Colonic mucosa (tissue), 4 donors: ENCODE data around the gene STARD4. TPM values are rescaled to one million over a fixed set of nuclear protein-coding genes. Genes with fewer than 3 reads are reported as not detected.
A peak's percentile ranks its signal among the peaks of the same experiment; 100 is the strongest.

Experiments used
- DNase-seq: peaks from one replicate; pipeline ENCODE4 v3.0.0-alpha.2; 2020
- H3K27ac ChIP-seq: fragments of 200-600 bp; one replicate; pipeline ENCODE4 v1.8.0; 2021
- H3K27me3 ChIP-seq: fragments of 200-600 bp; one replicate; pipeline ENCODE4 v1.8.0; 2021
- H3K36me3 ChIP-seq: fragments of 200-600 bp; one replicate; pipeline ENCODE4 v1.8.0; 2021
- H3K4me1 ChIP-seq: fragments of 200-600 bp; one replicate; pipeline ENCODE4 v1.8.0; 2021; ENCODE audit warnings: mild to moderate bottlenecking
- H3K4me3 ChIP-seq: fragments of 200-600 bp; one replicate; pipeline ENCODE4 v1.8.0; 2021
- H3K9ac ChIP-seq, 2 donors: one replicate each; pipeline ENCODE4 v1.7.0; 2013; ENCODE audit warnings: control low read depth in 2 of 2, low read depth in 2 of 2, low read length in 2 of 2
- H3K9me3 ChIP-seq: fragments of 200-600 bp; one replicate; pipeline ENCODE4 v1.8.0; 2021
- CTCF ChIP-seq: fragments of 200-600 bp; IDR thresholded peaks from one replicate; pipeline ENCODE4 v1.8.0; 2022; ENCODE audit warnings: antibody characterized with exemption, mild to moderate bottlenecking
- intact Hi-C: fragments of 100-400 bp; cut with DNase I; formaldehyde crosslinking; loops from one replicate; pipeline ENCODE4 v1.14.1; 2022
- total RNA-seq, 2 donors: library from RNA; stranded (reverse); fragmentation: NEBNext Ultra II Directional in 1 of 2; extraction: Animal tissue kit (Norgen Biotek cat#: 25700) in 1 of 2; gene quantifications; one replicate each; pipeline ENCODE4 v1.2.1, GENCODE V29; 2021
- donor health status: healthy.
- donor health status: DM: no; HTN: no; CAD: no.
- donor health status: DM: no; HTN: no; CAD: no.

Gene STARD4
- total RNA-seq, 2 donors from 2014 or later: 29.0 to 90.0 TPM

- TF ChIP-seq CTCF: no peak
- Histone ChIP-seq H3K27ac (no peak overlapping the region), H3K4me1 (no peaks in the 10 kb centered on the region), H3K27me3 (no peaks in the 10 kb centered on the region), H3K9me3 (no peaks in the 10 kb centered on the region), H3K4me3 (no peak overlapping the region), H3K9ac (no peak overlapping the region), H3K36me3 (no peaks in the 10 kb centered on the region)
- intact Hi-C loops: no loop called here
- DNase-seq: no peak
Measured at GRCh38 chr5:111520908-111521307, 8.6 kb upstream of the STARD4 start.

GRCh38 chr5:111518777-111519176 lies 6.4 kb upstream of the STARD4 start:
- intact Hi-C loops: no loop called here

GRCh38 chr5:111517853-111518501 lies 5.6 kb upstream of the STARD4 start:
- DNase-seq: no peak
- intact Hi-C loops: no loop called here
- H3K27ac ChIP-seq: no peak overlapping the region
- H3K9ac ChIP-seq: no peak overlapping the region
- H3K4me1 ChIP-seq: no peaks in the 10 kb centered on the region
- H3K9me3 ChIP-seq: no peaks in the 10 kb centered on the region
- H3K4me3 ChIP-seq: no peak overlapping the region
- TF ChIP-seq CTCF: no peak
- no peaks in the 10 kb centered on the region for H3K36me3 ChIP-seq
- H3K27me3 ChIP-seq: no peaks in the 10 kb centered on the region

More at GRCh38 chr5:111518777-111519176, 6.4 kb upstream of the STARD4 start:
- Histone ChIP-seq H3K36me3 (no peaks in the 10 kb centered on the region), H3K9ac (no peak overlapping the region), H3K4me3 (no peak overlapping the region), H3K4me1 (no peaks in the 10 kb centered on the region), H3K9me3 (no peaks in the 10 kb centered on the region), H3K27me3 (no peaks in the 10 kb centered on the region), H3K27ac (no peak overlapping the region)
- no peak for DNase-seq
- TF ChIP-seq CTCF: no peak

- Histone ChIP-seq H3K36me3 (no peaks in the 10 kb centered on the region), H3K4me1 (no peaks in the 10 kb centered on the region), H3K27me3 (no peaks in the 10 kb centered on the region), H3K4me3 (no peak overlapping the region), H3K9ac (no peak overlapping the region), H3K9me3 (no peaks in the 10 kb centered on the region), H3K27ac (no peak overlapping the region)
- TF ChIP-seq CTCF: no peak
- DNase-seq: no peak
- intact Hi-C loops: no loop called here
Measured at GRCh38 chr5:111514087-111514486, 1.8 kb upstream of the STARD4 start.

- no peak for TF ChIP-seq CTCF
- intact Hi-C loops: no loop called here
- Histone ChIP-seq H3K36me3 (no peaks in the 10 kb centered on the region), H3K4me1 (no peaks in the 10 kb centered on the region), H3K4me3 (peak overlapping the region; percentile 78), H3K9me3 (no peaks in the 10 kb centered on the region), H3K27ac (peak overlapping the region; percentile 96), H3K27me3 (no peaks in the 10 kb centered on the region), H3K9ac (peak overlapping the region; percentile 28 to 91)
- no peak for DNase-seq
Measured at GRCh38 chr5:111513131-111513520, 791 bp upstream of the STARD4 start.
